Activated CD4-positive, CD25-positive, alpha-beta regulatory T cell (primary cell): ENCODE data around the gene OTOF.

Experiments
- DNase-seq, 4 experiments: peaks; one replicate each; lab custom pipeline; 2025; lab: John Stamatoyannopoulos, UW

OTOF gene

DNA sequence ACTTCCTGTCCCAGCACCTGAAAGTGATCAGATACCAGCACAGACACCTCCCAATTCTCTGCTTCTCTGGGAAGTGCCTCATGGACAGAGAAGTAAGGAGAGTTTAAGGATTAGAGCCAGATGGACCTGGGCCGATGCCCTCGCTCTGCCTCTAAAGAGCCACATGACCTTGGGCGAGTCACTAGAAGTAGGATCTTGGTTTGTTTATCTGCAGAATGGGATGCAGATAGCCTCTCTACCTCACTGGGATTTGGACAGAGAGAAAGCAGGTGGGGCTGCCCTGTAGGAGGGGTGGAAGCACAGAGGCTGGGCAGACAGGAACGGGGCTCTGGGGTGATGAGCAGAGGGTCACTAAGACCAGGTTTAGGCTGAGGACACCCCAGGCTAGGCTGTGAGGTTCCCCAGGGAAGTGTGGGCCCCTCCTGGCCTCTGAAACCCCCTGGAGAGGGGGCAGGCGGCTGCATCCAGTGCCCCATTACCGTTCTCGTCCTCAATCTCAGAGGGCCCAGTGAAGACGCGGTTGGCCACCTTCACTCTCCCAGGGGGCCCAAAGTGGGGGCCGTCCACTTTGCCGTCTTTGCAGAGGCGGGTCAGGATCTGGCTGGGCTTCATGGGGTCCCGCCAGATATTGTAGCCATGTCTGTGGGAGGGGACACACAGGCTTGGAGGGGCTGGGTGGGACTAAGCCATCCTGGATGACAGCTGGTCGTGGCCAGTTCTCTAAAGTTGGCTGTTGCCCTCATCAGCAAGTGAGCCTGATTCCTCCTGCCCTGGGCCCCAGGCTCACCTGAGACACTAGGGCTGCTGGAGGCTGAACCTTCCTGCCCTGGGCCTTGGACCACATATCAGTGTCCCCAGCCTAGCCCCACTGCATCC lies 13.3 kb downstream of the OTOF start:
- DNase-seq, result no peak

- DNase-seq, result no peak
Measured at GRCh38 chr2:26463244-26464192, 14.4 kb downstream of the OTOF start.

DNA sequence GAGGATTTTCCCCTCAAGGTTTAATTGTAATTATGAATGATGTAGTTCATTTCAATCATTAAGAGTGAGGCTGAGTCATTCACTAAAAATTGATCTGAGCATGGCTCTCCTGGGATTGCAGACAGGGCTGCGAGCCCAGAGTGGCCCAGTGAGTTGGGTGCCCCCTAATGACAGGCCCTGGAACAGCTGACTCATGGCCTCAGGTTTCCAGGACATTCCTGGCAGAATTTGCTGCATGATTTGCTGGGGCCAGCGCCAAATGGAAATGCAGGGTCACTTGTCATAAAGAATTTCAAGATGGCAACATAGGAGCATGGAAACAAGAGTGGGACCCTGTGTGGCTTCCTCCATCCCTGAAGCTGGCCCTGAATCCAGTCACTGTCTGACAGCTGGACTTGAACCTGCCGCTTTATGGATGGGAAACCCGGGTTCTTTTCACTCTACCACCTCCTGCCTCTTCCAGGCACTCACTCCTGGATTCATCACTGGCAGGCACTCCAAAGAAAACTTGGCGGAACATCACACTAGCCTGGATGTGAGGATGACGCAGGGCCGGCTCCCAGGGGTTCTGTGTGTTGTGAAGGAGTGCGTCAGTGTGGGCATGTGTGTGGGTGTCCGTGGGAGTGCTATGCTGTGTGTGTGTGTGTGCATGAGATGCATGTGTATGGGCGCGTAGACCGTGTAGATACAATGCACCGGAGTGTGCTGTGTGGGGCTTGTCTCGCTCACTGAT lies 15.2 kb downstream of the OTOF start:
- no peak for DNase-seq

DNA sequence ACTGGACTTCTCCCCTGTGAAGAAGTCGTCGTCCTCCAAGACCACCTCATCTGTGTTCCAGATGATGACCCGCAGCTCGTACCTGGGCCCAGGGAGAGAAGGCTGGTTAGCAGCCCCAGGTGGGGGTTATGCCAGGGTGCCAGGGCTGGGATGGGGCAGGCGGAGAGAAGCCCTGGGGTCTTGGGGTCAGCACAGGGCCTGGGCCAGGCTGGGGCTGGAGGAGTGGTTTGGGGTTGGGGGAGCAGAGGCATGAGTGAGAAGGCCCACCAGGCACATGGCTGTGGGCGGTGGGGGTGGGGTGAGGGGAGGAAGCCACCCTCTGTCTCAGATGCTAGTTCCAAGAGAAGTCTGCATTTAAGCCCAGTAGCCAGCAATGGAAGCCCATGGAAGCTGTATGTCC lies 15.8 kb downstream of the OTOF start:
- no peak for DNase-seq

DNA sequence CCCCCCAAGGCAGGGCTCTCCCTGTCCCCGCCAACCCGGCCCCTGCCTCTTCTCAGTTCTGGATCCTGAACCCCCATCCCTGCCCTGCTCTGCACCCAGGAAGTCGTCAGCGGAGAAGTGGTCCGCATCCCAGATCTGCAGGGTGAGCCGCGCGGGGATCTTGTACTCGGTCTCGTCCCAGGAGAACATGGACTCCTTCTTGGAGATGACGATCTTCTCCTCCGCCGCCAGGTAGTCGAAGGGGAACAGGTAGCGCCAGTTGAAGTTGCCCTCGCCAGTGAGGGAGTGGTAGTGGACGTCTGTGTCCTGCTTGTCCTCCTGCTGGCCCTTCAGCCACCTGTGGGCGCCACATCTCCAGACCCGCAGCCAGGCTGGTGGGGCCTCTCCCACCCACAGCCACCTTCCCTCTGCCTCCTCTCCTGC lies 16.3 kb downstream of the OTOF start:
- no peak for DNase-seq

DNA sequence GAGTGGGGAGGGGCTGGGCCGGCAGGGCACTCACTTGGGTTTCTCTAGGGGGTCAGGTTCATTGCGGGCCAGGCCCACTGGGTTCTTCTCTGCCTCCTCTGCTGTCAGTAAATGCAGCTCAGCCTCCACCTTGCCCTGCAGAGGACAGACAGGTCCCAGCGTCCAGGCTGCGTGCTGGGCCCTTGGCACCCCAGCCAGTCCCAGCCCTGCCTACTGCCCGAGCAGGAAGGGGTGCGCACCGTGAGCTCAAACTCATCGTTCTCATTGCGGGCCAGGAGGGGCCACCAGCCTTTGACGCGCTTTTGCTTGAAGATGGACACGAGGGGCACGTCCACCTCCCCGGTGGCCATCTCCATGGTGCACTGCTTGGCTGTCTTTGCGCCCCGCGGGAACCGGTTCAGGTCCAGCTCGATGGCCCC lies 17.3 kb downstream of the OTOF start:
- DNase-seq, result no peak

DNA sequence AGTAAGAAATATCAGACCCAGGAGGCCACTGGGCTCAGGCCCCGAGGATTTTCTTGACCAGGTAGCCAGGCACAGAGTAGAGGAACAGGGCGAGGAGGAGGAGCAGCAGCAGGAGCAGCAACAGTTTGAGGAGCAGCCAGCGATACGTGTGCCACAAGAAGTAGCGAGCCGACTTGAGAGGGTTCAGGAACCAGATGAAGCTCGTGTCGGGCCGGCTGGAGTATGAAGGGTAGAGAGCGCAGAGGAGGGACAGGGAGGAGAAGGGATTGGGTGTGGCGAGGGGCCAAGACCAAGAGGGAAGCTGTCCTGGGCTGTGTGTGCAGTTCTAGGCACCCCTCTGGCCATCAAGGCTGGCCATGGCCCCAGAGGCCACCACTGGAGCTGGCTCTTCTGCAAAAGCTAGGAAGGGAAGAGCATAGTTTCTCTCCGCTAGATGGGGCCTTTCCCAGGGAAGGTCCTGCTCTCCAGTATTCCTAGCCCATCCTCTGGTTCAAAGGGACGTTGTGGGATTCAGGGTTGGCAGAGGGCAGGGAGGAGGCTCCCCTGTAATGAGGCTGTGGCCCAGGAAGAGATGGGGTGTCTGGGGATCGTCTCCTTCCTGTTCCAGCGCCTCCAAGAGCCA lies 17.8 kb downstream of the OTOF start:
- no peak for DNase-seq

- DNase-seq, result no peak
Measured at GRCh38 chr2:26458365-26459042, 19.4 kb downstream of the OTOF start.

- DNase-seq, result no peak
Measured at GRCh38 chr2:26457695-26458364, 20.1 kb downstream of the OTOF start.

GRCh38 chr2:26457251-26457666 lies 20.7 kb downstream of the OTOF start:
- no peak for DNase-seq

DNA sequence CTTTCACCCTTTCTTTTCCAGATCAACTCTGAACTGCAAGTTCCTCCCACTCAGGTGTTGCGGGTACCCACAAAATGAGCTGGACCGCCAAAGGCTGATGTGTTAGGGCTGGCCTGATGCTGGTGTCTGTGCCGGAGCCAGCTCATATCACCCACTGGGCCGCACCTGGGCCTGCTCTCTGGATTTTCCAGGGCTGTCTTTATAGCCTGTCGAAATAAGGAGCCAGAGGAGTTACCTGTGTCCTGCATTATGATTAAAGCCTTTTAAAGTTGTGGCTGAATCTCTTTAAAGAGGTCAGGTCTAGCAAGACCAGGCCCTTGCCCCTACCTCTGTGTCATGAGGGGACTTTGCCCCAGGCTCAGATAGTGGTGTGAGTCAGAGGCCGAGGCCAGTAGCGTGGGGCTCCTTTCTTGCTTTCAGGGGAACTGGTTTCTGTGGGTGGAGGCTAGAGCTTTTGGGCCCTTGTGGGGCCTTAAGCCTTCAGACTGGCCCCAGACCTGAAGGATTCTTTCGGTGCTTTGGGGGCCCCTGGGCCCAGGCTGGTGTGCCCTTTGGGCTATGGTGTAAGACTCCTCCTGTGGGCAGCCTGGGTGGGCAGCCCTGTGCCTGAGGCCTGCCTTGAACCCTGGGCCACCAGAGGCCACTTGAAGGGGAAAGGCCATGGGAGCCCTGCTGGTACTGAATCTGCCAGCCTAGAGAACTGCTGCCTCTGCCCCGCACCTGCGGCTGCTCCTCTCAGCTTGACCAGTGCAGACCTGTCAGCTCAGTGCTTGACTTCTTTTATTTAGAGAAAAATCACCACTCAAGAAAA lies 21.3 kb downstream of the OTOF start:
- DNase-seq, result no peak

- DNase-seq, result no peak
Measured at GRCh38 chr2:26455670-26456439, 22.1 kb downstream of the OTOF start.

DNA sequence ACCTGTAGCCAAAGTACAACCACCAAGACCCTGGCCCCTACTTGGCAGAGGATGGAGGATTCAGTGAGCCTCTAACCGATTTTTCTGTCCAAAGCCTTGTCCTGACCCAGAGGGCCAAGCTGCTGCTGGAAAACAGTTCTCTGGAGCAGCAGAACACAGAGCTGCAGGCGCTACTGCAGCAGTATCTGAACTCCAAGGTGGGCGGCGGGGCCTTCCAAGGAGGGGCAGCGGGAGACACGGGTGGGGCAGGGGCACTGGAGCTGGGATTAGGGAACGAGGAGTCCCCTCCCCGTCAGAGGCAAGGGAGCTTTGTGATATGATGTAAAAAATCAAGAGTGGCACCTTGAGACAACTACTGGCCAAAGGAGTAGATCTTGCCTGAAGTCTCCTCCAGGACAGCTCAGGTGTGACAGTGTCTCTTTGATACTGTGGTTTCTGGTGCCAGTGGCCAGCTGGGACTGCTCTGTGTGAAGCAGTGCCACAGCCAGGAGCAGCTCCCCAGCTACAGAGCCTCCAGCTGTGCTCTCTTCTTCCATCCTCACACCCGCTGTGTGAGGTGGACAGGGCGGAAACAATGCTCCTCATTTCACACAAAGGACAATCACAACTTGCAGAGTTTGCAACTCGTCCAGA lies 22.8 kb downstream of the OTOF start:
- DNase-seq, result no peak

DNA sequence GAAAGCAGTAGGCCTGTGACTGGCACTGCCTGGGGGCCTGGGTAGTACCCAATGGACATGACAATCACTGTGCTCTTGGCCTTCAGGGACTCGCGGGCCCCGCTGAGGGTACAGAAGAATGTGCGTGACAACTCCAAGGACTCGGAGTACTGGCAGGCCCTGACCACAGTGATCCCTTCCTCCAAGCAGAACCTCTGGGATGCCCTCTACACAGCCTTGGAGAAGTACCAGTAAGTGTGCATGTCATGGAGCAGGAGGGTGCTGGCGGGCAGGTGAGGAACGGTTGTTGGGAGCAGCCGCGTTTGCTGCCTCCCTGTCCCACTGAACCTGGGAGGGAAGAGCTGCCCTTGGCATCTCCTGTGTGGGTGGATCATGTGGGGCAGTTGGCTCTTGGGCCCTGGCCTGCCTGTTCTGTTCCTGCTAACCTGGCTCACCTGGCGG lies 23.3 kb downstream of the OTOF start:
- DNase-seq, result no peak

DNA sequence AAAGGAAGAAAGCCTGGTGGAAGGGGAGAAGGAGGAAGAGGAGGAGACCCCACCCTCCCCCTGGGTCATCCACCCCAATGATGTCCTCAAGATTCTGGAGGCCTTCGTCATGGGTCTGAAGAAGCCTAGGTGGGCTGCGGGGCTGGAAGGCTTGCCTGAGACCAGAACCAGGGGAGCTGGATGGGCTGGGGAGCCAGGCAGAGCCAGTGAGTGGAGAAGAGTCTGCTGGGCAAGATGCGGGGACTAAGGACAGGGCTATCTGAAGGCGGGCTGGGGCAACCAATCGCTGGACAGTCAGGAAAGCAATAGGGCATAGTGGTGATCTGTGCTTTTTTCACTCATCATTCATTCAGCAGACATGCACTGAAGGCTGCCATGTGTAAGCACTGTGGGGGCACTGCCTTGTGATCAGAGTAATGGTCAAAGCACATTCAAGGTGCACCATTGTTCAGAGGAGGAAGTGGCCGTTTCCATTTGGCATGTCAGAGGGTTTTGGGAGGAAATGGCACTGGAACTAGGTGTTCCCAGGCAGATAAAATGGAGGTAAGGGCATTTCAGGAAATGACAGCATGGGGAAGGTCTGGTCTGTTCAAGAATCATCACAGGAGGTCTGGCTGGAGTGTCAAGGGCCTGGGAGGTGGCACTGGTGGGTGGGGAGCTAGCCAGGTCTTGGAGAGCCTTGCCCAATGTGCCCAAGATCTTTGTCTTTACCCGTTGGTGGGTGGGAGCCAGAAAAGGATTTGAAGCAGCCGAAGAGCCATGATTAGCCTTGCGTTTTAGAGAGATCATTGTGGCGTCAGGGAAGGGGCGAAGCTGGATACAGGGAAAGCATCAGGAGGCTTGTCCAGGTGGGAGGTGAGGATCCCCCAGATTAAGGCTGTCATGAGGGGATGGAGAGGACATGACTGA lies 24.2 kb downstream of the OTOF start:
- no peak for DNase-seq

GRCh38 chr2:26451700-26452099 lies 26.2 kb downstream of the OTOF start:
- no peak for DNase-seq

DNA sequence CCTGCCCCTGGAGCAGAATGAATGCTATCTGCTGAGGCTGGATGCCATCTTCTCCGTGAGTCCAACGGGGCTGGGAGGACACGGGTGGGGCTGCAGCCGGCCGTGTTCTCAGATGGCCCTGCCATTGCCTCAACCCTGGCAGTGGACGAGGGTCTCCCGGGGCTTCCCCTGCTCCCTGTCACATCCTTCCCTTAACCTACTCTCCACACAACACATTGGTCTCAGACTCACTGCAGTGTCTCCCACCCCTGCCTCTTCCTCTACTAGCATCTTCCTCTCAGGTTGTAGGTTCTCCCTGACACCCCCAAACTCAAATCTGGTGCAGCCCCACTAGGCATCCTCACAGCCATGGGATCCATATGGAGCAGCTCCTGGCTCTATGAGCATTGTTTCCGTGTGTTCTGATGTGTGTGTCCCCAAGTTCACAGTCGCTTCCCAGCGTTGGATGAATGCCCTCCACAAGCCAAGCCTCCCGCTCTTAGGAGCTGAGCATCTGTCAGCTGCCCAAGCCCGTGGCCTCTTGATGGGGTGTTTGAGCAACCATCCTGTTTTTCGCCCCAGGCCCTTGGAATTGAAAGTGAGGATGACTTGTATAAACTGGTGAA lies 27.8 kb downstream of the OTOF start:
- no peak for DNase-seq
